ENCODE measurements around the gene ZNF438.

The ZNF438 gene

GRCh38 chr10:30870896-30871295 lies 160.8 kb downstream of the ZNF438 start:
- no peak overlapping the region for H3K27ac ChIP-seq (ENCODE audit: insufficient read depth, low read depth, low read length, poor library complexity, severe bottlenecking)
- no peaks in the 10 kb centered on the region for H3K27me3 ChIP-seq (ENCODE audit: control insufficient read depth, insufficient read depth, low read length, poor library complexity, severe bottlenecking)
- H3K36me3 ChIP-seq (ENCODE audit: control insufficient read depth, insufficient read depth, low read length): no peaks in the 10 kb centered on the region
- WGBS, 2 experiments: 88 to 97% methylated on average over 2 of the region's 2 CpGs
- H3K9me3 ChIP-seq (ENCODE audit: control insufficient read depth, low read length): no peaks in the 10 kb centered on the region
- H3K4me1 ChIP-seq (ENCODE audit: control insufficient read depth, insufficient read depth, low read length): no peaks in the 10 kb centered on the region
- H3K4me3 ChIP-seq (ENCODE audit: insufficient read depth, low read depth, low read length): no peak overlapping the region

GRCh38 chr10:30869566-30869965 lies 162.1 kb downstream of the ZNF438 start:
- Histone ChIP-seq H3K4me3 (ENCODE audit: insufficient read depth, low read depth, low read length) (no peak overlapping the region), H3K36me3 (ENCODE audit: control insufficient read depth, insufficient read depth, low read length) (no peaks in the 10 kb centered on the region), H3K4me1 (ENCODE audit: control insufficient read depth, insufficient read depth, low read length) (no peaks in the 10 kb centered on the region), H3K9me3 (ENCODE audit: control insufficient read depth, low read length) (no peaks in the 10 kb centered on the region), H3K27me3 (ENCODE audit: control insufficient read depth, insufficient read depth, low read length, poor library complexity, severe bottlenecking) (no peaks in the 10 kb centered on the region), H3K27ac (ENCODE audit: insufficient read depth, low read depth, low read length, poor library complexity, severe bottlenecking) (no peak overlapping the region)

- Histone ChIP-seq H3K4me3 (ENCODE audit: insufficient read depth, low read depth, low read length) (no peak overlapping the region), H3K27me3 (ENCODE audit: control insufficient read depth, insufficient read depth, low read length, poor library complexity, severe bottlenecking) (no peaks in the 10 kb centered on the region), H3K4me1 (ENCODE audit: control insufficient read depth, insufficient read depth, low read length) (no peaks in the 10 kb centered on the region), H3K36me3 (ENCODE audit: control insufficient read depth, insufficient read depth, low read length) (no peaks in the 10 kb centered on the region), H3K27ac (ENCODE audit: insufficient read depth, low read depth, low read length, poor library complexity, severe bottlenecking) (no peak overlapping the region), H3K9me3 (ENCODE audit: control insufficient read depth, low read length) (no peaks in the 10 kb centered on the region)
- WGBS, 2 experiments: 62 to 83% methylated on average over 1 of the region's 1 CpG
Observed at GRCh38 chr10:30868611-30869010, 163.1 kb downstream of the ZNF438 start.

GRCh38 chr10:30866896-30867295 lies 164.8 kb downstream of the ZNF438 start:
- 94% methylated on average over 2 of the region's 2 CpGs; no CpG with 5 or more reads in 1 of the 2 experiments for WGBS, 2 experiments
- no peak overlapping the region for H3K27ac ChIP-seq (ENCODE audit: insufficient read depth, low read depth, low read length, poor library complexity, severe bottlenecking)
- no peaks in the 10 kb centered on the region for H3K4me1 ChIP-seq (ENCODE audit: control insufficient read depth, insufficient read depth, low read length)
- H3K9me3 ChIP-seq (ENCODE audit: control insufficient read depth, low read length): no peaks in the 10 kb centered on the region
- H3K4me3 ChIP-seq (ENCODE audit: insufficient read depth, low read depth, low read length): no peak overlapping the region
- no peaks in the 10 kb centered on the region for H3K27me3 ChIP-seq (ENCODE audit: control insufficient read depth, insufficient read depth, low read length, poor library complexity, severe bottlenecking)
- no peaks in the 10 kb centered on the region for H3K36me3 ChIP-seq (ENCODE audit: control insufficient read depth, insufficient read depth, low read length)

GRCh38 chr10:30865141-30865926 lies 166.3 kb downstream of the ZNF438 start:
- no peaks in the 10 kb centered on the region for H3K9me3 ChIP-seq (ENCODE audit: control insufficient read depth, low read length)
- 85 to 89% methylated on average over 6 of the region's 7 CpGs for WGBS, 2 experiments
- H3K27ac ChIP-seq (ENCODE audit: insufficient read depth, low read depth, low read length, poor library complexity, severe bottlenecking): no peak overlapping the region
- no peak overlapping the region for H3K4me3 ChIP-seq (ENCODE audit: insufficient read depth, low read depth, low read length)
- no peaks in the 10 kb centered on the region for H3K27me3 ChIP-seq (ENCODE audit: control insufficient read depth, insufficient read depth, low read length, poor library complexity, severe bottlenecking)
- H3K36me3 ChIP-seq (ENCODE audit: control insufficient read depth, insufficient read depth, low read length): no peaks in the 10 kb centered on the region
- no peaks in the 10 kb centered on the region for H3K4me1 ChIP-seq (ENCODE audit: control insufficient read depth, insufficient read depth, low read length)

- Histone ChIP-seq H3K4me1 (ENCODE audit: control insufficient read depth, insufficient read depth, low read length) (no peaks in the 10 kb centered on the region), H3K27ac (ENCODE audit: insufficient read depth, low read depth, low read length, poor library complexity, severe bottlenecking) (no peak overlapping the region)
- 94 to 95% methylated on average over 8 to 9 of the region's 9 CpGs for WGBS, 2 experiments
Observed at GRCh38 chr10:30863516-30864210, 168.0 kb downstream of the ZNF438 start.

GRCh38 chr10:30862486-30862885 lies 169.2 kb downstream of the ZNF438 start:
- H3K27ac ChIP-seq (ENCODE audit: insufficient read depth, low read depth, low read length, poor library complexity, severe bottlenecking): no peak overlapping the region

More at GRCh38 chr10:30863516-30864210, 168.0 kb downstream of the ZNF438 start:
- Histone ChIP-seq H3K4me3 (ENCODE audit: insufficient read depth, low read depth, low read length) (no peak overlapping the region), H3K9me3 (ENCODE audit: control insufficient read depth, low read length) (no peaks in the 10 kb centered on the region), H3K27me3 (ENCODE audit: control insufficient read depth, insufficient read depth, low read length, poor library complexity, severe bottlenecking) (no peaks in the 10 kb centered on the region), H3K36me3 (ENCODE audit: control insufficient read depth, insufficient read depth, low read length) (no peaks in the 10 kb centered on the region)

GRCh38 chr10:30861976-30862375 lies 169.7 kb downstream of the ZNF438 start:
- Histone ChIP-seq H3K4me1 (ENCODE audit: control insufficient read depth, insufficient read depth, low read length) (no peaks in the 10 kb centered on the region), H3K9me3 (ENCODE audit: control insufficient read depth, low read length) (no peaks in the 10 kb centered on the region), H3K4me3 (ENCODE audit: insufficient read depth, low read depth, low read length) (no peak overlapping the region), H3K27me3 (ENCODE audit: control insufficient read depth, insufficient read depth, low read length, poor library complexity, severe bottlenecking) (no peaks in the 10 kb centered on the region), H3K27ac (ENCODE audit: insufficient read depth, low read depth, low read length, poor library complexity, severe bottlenecking) (no peak overlapping the region), H3K36me3 (ENCODE audit: control insufficient read depth, insufficient read depth, low read length) (no peaks in the 10 kb centered on the region)
- WGBS, 2 experiments: 95 to 99% methylated on average over 3 of the region's 3 CpGs

More at GRCh38 chr10:30862486-30862885, 169.2 kb downstream of the ZNF438 start:
- 93 to 100% methylated on average over 1 of the region's 2 CpGs for WGBS, 2 experiments
- Histone ChIP-seq H3K4me1 (ENCODE audit: control insufficient read depth, insufficient read depth, low read length) (no peaks in the 10 kb centered on the region), H3K4me3 (ENCODE audit: insufficient read depth, low read depth, low read length) (no peak overlapping the region), H3K27me3 (ENCODE audit: control insufficient read depth, insufficient read depth, low read length, poor library complexity, severe bottlenecking) (no peaks in the 10 kb centered on the region), H3K36me3 (ENCODE audit: control insufficient read depth, insufficient read depth, low read length) (no peaks in the 10 kb centered on the region), H3K9me3 (ENCODE audit: control insufficient read depth, low read length) (no peaks in the 10 kb centered on the region)

- H3K36me3 ChIP-seq (ENCODE audit: control insufficient read depth, insufficient read depth, low read length): no peaks in the 10 kb centered on the region
- no peak overlapping the region for H3K27ac ChIP-seq (ENCODE audit: insufficient read depth, low read depth, low read length, poor library complexity, severe bottlenecking)
- WGBS, 2 experiments: 100% methylated on average over 1 of the region's 1 CpG
- no peaks in the 10 kb centered on the region for H3K4me1 ChIP-seq (ENCODE audit: control insufficient read depth, insufficient read depth, low read length)
- H3K9me3 ChIP-seq (ENCODE audit: control insufficient read depth, low read length): no peaks in the 10 kb centered on the region
- H3K27me3 ChIP-seq (ENCODE audit: control insufficient read depth, insufficient read depth, low read length, poor library complexity, severe bottlenecking): no peaks in the 10 kb centered on the region
- H3K4me3 ChIP-seq (ENCODE audit: insufficient read depth, low read depth, low read length): no peak overlapping the region
Observed at GRCh38 chr10:30861221-30861620, 170.4 kb downstream of the ZNF438 start.

- WGBS, 2 experiments: 88 to 90% methylated on average over 2 of the region's 2 CpGs
- Histone ChIP-seq H3K4me1 (ENCODE audit: control insufficient read depth, insufficient read depth, low read length) (no peaks in the 10 kb centered on the region), H3K36me3 (ENCODE audit: control insufficient read depth, insufficient read depth, low read length) (no peaks in the 10 kb centered on the region), H3K27me3 (ENCODE audit: control insufficient read depth, insufficient read depth, low read length, poor library complexity, severe bottlenecking) (no peaks in the 10 kb centered on the region), H3K27ac (ENCODE audit: insufficient read depth, low read depth, low read length, poor library complexity, severe bottlenecking) (no peak overlapping the region), H3K9me3 (ENCODE audit: control insufficient read depth, low read length) (no peaks in the 10 kb centered on the region), H3K4me3 (ENCODE audit: insufficient read depth, low read depth, low read length) (no peak overlapping the region)
Observed at GRCh38 chr10:30858499-30858898, 173.2 kb downstream of the ZNF438 start.
